Limb (tissue), 2 donors: ENCODE data around the gene RFNG.
A peak's percentile ranks its signal among the peaks of the same experiment; 100 is the strongest.

ENCODE experiments used
- DNase-seq, 2 donors: peaks; one replicate each; pipeline ENCODE4 v3.0.0-alpha.2; 2016; ENCODE audit errors: extremely low spot score in 2 of 2

RFNG gene

DNA sequence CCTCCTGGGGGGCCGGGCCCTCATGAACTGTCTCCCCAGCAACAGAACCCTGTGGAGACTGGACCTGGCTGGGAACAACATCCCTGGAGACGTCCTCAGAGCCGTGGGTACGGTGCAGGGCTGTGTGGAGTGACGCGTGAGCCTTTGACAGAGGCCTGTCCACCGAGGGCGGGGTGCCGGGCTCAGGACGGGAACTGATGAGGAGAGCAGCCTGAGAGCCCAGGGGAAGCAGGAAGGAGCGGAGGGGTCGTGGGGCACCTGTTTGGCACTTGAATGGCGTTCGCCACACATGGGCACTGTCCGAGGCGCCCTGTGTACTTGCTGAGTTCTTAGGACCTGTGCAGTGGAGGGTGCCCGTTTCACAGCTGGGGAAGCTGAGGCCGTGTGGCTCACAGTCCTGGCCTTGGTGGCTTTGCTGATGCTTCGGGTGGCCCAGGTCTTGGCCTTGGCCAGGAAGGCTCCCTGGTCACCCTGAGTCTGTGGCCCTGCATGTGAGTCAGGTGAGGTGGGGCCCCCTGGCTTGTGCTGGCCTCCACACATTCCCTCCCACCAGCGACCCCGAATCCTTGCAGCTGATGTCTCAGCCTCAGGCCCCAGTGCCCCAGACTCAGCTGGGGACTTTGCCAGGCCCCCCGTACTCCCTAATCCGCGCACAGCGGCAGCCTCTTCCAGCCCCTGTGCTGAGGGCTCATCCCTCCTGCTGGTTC lies 26.1 kb downstream of the RFNG start:
- no peak for DNase-seq

DNA sequence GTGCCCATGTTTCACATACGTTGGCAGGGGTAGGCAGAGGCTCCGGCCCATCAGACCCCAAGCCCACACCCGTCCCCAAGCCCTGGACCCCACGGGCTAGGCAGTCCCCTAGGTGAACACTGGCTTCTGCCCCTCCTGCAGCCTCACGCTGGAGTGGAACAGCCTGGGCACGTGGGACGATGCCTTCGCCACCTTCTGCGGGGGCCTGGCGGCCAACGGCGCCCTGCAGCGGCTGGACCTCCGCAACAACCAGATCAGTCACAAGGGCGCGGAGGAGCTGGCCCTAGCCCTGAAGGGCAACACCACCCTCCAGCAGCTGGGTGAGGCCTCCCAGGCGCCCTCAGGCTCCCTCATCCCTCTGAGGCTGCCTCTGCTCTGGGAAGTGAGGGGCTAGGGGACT lies 26.8 kb downstream of the RFNG start:
- DNase-seq: no peak

DNA sequence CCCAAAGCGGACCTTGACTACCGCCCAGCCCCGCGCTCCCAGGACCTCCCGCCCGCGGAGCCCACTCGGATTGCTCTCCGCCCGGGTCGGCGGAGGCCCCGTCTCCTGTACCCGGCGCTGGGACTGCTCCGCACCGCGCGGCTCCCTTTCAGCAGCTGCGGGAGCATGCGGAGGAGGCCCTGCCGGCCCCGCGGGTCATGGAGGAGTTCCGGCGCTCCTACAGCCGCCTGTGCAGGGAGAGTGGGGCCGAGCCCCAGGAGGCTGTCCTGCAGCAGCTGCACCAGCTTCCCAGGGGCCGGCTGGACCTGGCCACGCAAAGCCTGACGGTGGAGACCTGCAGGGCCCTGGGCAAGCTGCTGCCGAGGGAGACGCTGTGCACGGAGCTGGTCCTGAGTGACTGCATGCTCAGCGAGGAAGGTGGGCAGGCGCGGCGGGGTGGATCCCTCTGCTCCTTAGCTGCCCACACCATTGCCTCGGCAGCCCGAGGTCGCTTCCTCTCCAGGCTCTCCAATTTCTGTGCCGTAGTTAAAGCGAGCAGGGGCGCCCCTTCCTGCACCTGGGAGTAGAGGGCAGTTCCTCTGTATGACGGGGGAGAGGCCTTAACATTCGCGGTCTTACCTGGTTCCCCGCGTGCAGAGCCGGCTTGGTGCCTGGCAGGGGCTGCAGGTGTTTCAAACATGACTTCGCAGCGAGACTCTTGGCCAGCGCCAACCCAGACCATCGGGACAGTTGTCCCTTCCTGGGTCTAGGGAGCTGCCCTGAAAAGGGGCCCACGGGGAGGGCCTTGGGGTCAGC lies 28.0 kb downstream of the RFNG start:
- no peak for DNase-seq

DNA sequence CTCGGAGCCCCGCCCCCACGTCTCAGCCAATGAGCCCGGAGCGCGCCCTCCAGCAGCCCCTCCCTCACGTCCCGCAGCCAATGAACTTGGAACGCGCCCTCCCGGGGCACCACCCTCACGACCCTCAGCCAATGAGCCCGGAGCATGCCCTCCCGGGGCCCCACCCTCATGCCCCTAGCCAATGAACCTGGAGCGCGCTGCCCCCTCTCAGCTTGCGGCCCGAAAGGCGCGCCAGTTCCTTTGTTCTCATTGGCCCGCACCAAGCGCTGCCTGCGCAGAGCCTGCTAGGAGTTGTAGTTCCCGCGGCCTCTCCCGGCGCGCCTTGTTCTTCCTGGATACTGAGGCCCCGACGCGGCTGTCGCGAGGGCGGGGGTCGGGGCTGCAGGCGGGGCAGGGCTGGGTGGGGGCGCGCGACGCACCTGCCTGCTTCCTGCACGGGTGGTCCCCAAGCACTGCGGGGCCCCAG lies 28.6 kb downstream of the RFNG start, which contains the start of gene LRRC45:
Gene LRRC45, plus strand, starts transcription at position 325 of the 466 bp plus-strand sequence. CDS start 339 bp downstream, outside the sequence.
- DNase-seq: peak; percentile 100

DNA sequence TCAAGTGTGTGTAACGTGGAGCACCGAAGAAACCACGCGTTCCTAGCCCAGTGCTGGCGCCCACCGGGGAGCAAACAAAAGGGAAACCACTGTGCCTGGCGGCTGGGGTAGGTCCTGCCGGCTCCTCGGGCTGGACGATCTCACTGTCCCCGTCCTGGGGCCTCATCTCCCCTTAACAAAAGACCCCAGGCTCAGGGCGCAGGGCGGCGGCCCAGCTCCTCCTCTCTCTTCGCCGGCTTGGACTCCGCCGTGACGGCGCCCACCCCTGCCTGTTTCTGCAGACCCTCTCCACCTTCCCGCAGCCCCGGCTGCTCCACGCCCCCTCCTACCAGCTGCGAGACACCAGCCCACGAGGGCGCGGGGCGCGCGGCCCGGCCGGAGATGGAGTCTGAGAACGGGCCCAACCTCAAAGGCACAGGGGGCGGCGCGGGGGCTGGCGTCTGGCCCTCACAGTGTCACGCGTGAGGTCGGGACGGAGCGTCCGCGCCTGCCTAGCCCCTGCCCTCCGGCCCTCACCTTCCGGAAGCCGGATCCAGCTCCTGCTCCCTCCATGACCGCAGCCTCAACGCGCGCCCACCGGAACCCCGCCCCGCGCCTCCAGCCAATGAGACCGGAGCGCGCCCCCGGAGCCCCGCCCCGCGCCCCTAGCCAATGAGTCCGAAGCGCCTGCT lies 29.2 kb downstream of the RFNG start, which contains the start of gene CENPX:
Gene CENPX, minus strand, starts transcription at position 569 of the 671 bp plus-strand sequence. Its CDS starts 17 bp downstream, at position 552.
- no peak for DNase-seq

DNA sequence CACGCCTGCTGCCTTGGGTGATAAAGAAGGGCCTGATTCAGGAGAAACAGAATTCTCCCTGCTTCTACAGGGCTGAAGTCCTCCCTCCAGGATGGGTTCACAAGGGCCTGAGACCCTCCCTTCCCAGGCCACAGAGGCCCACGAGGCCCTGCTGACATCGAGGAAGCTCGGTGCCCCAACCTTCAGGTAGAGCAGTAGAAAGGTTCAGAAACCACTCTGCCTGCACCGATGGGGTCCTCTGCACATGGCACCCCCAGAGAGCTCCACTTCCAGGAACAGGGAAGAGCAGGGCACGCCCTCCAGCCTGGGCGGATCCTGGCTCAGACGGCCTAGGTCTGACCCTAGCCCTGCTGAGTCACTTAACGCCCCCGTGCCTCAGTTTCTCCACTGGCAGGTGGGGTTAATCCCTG lies 29.7 kb downstream of the RFNG start:
- no peak for DNase-seq

DNA sequence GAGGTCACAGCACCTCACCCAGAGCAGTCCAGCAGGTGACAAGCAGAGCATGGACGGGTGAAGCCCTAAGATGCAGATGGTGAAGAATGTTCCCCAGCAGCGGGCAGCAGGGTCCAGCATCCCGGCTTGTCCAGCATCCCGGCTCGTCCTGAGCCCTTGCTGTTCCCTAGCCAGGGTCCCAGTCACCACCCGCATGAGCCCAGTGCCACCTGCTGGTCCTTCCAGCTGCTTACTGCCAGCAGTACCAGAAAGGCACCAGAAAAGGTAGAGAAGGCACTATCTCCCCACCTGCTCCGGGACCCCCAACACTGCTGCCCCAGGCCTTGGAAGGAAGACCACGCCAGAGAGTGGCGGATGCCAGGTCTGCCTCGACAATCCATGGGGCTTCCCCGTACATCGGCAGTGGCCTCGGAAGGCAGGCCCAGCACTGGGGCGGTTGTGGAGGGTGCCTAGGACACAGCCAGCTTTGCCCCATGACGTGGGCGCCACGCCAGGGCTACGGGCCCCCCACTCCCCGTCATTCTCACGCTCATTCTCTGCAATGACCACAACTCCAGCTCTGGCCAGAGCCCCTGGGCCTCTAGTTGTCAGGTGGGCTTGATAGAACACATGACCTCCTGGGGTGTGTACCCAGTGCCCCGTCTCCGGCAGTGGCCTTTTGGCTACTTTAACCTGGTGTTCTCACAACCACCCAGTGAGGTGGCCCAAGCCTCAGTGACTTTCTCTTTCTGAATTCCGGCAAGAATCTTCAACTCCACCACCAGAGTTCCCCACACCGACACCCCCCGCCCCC lies 30.3 kb downstream of the RFNG start:
- peak in 1 of 2 donors; percentile 73 for DNase-seq

DNA sequence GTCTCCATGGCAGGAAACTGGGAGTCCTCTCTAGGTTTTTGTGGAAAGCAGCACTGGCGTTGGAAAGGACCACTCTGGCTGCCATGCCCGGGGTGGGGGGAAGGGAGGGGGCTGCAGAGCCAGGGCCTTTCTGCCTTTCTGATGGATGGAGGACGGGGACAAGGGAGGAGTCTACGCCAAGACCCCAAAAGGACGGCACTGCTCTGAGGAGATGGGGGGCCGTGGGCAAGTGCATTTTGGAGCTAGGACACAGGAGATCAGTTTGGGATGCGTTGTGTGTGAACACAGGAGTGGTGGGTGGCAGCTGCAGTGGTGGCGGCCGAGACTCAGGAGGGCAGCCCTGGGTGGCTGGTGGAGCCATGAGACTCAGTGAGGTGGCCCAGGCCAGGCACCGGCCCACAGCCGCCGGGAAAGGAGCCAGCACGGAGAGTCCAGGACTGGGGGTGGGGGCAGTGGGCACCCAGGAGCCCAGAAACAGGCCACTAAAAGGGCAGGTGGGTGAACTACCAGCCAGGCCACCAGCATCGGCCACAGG lies 31.0 kb downstream of the RFNG start:
- no peak for DNase-seq

DNA sequence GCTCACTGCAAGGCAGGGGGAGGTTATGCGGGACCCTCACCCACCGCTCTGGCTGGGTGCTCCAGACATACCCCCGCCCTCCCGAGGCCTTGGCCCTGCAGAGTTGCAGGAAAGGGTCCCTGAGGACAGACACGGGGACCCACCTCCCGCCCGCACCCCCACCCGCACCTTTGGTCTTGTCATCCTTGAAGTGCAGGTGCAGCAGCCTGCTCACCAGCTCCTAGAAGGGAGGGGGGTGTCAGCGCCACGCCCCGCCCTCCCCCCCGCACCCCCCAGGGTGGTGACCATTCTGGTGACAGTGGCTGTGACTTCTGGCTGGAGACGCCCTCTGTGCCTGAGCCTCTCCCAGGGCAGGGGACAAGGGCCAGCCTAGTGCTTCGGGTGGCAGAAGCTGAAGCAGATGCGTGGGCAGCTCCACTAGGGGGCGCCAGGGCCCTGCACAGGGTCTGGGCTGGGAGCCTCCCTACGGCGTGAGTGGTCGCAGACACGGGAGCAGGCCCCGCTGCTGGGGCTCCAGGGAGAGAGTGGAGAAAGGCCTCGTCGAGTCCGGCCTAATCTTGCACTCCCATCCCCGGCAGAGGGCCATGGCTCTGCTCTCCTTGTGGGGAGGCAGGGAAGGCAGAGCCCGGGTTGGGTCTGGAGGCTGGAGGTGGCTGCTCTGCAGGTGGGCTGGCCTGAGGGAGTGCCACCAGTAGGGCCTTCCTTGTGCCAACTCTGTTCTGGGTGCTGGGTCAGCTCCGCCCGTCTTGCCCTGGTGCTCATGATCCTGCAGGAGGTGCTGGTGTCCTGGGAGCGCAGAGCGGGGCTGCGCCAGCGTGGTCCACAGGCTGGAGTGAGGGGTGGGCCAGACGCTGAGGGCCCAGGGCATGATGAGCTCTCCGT lies 31.7 kb downstream of the RFNG start:
- peak in 1 of 2 donors; percentile 74 for DNase-seq

DNA sequence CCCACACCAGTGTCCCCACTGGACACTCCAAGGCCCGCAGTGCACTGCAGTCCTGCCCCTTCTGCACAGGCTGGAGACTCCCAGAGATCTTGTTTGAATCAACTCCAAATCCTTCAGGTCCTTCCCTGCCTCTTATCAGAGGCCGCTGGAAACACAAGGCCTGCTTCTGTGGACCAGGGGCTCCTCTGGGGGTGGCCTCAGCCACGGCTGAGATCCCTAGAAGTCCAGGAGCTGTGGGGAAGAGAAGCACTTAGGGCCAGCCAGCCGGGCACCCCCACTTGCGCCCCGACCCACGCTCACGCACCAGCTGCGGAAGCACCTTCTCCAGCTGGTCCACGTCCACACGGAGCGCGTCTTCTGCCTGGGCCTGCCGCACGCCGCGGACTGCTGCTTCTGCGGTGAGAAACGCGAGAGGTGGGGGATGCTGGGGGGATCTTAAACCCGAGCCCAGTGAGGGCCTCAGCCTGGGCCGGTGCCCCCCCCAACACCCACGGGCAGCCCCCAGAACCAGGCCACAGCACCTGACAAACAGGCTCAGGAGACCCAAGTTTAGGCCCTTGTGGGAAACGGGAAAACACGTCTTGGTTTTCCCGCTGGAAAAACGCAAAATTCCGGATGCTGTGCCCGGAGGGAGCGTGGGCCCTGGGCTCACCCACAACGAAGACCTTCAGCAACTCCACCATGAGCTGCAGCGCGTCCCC lies 32.5 kb downstream of the RFNG start:
- no peak for DNase-seq

DNA sequence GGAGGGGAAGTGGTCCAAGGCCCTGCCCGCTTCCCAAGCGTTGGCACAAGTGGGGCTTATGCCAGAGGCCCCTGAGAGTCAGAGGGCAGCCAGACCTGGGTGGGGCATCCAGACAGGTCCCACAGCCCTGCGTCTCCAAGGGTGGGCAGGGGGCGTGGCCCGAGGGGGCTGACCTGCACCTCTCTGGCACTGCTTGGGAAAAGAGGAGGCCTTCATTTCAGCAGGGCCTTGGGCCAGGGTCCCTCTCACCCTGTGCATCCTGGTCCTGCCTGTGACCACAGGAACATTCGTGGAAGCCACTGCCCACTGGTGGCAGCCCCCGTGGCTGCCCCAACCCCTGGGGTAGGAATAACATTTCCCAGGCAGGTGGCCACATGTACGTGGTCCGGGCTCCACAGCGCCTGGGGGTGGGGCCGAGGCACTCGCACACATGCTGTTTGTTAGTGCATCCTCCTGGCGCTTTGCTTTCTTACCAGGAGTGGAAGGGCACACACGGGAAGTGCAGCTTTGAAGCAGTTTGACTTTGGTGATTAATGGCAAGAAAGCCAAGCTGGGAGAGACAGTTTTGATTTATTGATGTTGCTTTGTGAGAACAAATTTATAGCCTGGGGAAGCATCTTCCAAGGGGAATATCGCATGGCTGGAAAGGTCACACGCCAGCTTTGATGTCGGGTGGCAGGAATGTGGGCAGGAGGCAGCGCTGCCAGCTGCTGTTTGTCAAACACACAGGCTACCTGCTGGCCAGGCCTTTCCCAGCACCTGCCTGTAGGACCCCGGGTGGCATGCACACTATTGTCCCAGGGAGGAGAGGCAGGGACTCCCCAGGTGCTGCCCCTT lies 33.2 kb downstream of the RFNG start:
- no peak for DNase-seq

DNA sequence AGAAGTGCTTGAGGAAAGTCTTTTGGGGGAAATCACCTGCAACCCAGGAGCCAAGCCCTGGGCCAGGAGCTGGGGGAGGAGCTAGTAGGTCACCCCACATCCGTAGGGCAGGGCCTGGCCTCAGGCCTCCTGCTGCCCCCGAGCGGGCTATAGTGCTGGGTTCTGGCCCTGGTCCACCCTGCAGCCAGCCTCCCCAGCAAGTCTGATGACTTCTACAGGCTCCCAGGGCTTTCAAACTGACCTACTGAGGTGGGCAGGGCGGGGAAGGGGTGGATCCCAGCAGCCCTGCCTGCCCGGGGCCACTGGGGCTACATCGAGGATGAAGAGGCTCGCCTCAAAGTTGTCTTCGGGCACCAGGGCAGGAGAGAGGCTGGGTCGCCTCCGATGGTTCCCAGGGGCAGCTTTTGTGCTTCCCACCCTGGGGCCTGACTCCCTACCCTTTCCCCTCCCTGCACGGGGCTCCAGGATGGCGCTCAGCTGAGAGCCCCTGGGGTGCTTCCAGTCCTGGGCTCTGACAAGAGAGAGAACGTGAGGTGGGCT lies 33.9 kb downstream of the RFNG start:
- DNase-seq: no peak

DNA sequence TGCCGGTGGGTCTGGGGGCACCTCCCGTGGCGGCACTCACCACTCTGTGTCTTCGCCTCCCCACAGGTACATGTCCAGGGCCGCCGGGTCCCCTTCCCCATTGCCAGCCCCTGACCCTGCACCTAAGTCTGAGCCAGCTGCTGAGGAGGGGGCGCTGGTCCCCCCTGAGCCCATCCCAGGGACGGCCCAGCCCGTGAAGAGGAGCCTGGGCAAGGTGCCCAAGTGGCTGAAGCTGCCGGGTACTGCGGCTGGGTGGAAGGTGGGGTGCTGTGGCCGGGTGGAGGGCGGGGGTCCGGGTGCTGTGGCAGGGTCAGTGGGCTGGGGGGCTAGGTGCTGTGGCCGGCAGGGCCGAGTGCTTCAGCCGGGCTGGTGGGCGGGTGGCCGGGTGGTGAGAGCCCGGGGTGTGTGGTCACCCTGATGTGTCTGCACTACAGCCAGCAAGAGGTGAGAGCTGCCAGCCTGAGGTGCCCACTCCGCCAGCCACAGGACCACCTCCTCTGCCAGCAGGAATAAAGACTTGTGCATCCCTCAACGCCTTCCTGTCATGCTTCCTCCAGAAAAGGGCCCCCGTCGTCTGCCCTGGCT lies 34.6 kb downstream of the RFNG start:
- DNase-seq: no peak

DNA sequence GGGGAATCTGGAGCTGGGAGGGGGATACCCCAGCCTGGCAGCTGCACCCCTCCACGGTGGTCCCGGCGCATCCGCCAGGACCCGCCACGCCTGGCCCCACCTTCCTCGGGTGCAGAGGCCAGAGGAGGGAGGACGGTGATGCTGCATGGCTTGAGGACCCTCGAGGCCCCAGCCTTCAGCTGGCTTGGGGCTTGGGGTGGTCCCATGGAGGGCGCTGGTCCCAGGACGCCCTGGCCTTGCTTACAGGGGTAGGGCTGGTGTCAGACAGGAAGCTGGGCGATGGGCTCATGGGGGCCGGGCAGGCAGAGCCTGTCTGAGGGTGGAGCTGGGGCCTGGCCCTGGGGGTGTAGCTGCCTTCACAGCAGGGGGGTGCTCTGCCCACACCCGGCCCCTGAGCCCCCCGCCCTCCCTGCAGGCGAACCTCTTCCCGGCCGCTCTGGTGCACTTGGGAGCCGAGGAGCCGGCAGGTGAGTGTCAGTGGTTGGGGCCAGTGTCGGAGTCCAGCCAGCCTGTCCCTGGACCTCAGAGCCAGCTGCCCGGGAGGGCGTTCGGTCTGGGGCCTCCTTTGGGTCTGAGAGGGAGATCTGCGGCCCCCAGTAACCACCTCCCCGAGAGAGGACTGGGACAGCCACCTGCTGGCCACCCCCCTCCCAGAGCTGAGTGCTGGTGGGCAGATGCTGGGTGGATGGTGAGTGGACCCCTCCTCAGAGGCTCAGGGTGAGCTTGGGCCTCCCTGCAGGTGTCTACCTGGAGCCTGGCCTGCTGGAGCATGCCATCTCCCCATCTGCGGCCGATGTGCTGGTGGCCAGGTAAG lies 35.3 kb downstream of the RFNG start:
- DNase-seq: no peak

DNA sequence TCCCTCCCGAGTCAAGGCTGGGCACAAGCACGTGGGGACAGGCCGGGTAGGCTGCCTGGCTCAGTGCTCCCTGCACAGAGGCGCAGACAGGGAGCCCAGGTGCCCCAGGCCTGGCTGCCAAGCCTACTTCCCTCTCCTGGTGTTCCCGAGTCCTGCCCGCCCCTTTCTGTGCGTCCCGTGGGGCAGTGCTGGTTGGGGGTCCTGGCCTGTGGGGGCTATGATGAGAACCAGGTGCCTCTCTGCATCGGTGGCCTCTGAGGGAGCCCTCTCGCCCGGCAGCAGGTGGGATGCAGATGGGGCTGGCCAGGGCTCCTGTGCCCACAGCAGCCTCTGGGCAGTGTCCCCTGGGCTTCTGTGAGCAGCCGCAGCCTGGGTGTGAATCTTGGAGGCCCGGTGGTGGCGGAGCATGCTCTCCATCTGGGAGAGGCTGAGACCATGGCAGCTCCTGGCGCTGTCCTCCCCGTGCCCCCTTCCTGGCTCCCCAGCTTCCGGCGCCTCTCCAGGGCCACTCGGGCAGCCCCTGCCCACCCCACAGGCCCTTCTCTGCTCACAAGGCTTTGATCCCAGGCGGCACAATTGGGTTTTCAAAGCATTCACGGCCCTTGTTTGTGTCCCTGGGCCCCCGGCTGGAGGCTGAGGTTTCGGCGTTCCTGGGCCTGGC lies 36.2 kb downstream of the RFNG start:
- DNase-seq: no peak

DNA sequence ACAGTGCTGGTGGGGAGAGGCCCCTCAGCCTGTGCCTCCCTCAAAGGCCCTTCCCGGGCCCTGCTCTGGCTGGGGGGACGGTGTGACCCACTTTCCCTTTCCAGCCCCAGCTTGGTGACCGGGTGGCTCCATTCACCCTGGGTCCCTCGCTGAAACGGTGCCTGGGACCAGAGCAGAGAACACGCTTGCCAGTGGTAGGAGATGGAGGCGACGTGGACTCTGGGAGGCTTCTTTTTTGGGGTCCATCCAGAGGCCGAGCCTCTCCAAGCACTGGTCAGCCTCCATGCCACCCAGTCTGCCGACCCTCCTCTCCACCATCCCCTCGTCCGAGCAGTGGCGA lies 36.7 kb downstream of the RFNG start:
- no peak for DNase-seq
